Suprapubic skin (tissue), 3 donors: ENCODE measurements around the gene B3GALNT1.

Experiments
- CTCF ChIP-seq, 2 donors: fragments of 200-600 bp in 1 of 2; fragments of 450-650 bp in 1 of 2; sonication (generic) in 1 of 2; IDR thresholded peaks; one replicate each; pipeline ENCODE4 v1.5.1; 2016 to 2019; ENCODE audit warnings: antibody characterized with exemption in 2 of 2, mild to moderate bottlenecking in 1 of 2, moderate library complexity in 1 of 2
- POLR2AphosphoS5 ChIP-seq, 3 donors: sonication (generic); formaldehyde crosslinking; IDR thresholded peaks; one replicate each; pipeline ENCODE4 v1.6.1; 2017; ENCODE audit warnings: antibody characterized with exemption in 3 of 3

DNA sequence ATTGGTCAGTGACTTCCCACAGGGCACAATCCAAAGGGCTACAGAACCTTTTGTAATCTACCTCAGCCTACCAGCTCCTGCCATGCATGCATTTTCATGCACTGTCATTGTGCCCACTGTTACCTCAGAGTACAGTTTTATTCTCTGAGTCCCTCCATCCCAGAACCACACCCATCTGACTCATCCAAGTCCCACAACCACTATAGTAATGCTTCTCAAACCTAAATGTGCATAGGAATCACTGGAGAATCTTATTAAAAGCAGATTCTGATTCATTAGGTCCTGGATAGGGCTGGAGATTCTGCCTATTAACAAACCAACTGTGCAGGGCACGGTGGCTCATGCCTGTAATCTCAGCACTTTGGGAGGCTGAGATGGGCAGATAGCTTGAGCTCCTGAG, 3.7 kb upstream of the B3GALNT1 start:
- TF ChIP-seq POLR2AphosphoS5 (IDR thresholded peaks at IDR 0.05) (no peak), CTCF (IDR thresholded peaks at IDR 0.05) (no peak)
